A204.1 (cell line): ENCODE results near the gene FRMPD2.
"Not testable (repeated sequence)": the region's sequence is repeated elsewhere in the genome, so short reads cannot be mapped to it uniquely, and the experiment has no call there.

Source experiments
- FAIRE-seq: peaks from 2 replicates; lab custom pipeline; 2012; peaks lifted over from hg19 to GRCh38; lab: Jason Lieb, UNC

The FRMPD2 gene

DNA sequence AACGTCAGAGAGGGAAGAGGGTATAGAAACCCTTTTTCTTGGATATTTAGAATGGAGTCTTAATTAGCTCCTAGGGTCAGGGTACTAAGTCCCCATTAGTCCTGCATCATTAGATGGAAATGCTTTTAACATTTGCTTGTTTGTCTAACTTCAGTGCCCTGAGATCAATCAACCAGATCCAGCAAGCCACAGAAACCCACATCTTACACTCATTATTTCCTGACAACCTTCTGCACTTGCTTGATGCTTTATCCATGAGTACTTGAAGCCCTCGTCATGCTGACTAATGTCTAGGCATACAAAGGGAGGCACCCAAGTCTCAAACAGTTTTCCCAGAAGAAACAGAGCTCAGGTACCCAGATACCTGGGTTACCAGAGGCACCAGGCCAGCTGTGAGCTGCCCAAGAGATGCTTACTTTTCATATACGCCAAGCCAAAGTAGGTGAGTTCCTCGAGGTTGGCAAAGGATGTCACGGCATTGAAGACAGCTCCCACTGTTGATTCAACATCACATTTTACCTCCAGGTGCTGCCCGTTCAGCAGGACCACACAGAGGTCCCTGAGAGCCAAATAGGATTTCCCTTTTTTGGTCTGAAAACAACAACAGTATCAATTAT lies 42.7 kb downstream of the FRMPD2 start:
- no peak for FAIRE-seq

DNA sequence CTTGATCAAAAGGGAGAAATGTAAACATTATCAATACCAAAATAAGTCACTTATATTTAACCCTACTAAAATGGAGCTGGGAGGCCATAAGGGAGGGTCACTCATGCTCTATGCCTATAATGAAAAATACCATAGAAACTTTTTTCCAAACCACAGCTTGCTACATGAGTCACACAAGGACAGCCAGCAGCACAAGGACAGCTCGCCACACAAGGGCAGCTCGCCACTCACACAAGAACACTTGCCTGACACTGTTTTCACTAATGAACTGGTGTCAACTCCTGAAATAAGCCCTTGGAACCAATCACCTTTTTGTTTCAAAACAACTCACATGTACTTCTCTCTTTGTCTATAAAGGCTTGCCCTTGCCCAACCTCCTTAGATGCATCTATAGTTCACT lies 43.3 kb downstream of the FRMPD2 start:
- no peak for FAIRE-seq

DNA sequence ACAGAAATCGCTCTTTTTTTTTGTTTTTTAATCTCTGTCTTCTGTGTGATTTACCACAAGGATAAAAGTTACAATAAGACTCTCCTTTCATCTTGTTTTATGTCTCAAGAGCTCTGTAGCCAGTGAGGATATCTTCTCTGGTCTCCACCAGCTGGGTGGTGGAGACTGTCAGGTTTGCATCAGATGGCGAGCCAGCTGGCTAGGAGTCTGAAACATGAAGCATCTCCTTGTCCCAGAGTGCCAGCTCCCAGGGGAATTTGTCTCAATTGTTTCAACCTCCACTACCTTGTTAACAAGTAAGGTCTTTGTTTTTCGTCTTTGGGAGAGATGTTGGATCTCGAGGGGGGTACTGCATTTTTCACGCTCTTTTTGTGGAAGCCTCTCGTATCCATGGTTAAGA lies 47.3 kb downstream of the FRMPD2 start:
- no peak for FAIRE-seq

DNA sequence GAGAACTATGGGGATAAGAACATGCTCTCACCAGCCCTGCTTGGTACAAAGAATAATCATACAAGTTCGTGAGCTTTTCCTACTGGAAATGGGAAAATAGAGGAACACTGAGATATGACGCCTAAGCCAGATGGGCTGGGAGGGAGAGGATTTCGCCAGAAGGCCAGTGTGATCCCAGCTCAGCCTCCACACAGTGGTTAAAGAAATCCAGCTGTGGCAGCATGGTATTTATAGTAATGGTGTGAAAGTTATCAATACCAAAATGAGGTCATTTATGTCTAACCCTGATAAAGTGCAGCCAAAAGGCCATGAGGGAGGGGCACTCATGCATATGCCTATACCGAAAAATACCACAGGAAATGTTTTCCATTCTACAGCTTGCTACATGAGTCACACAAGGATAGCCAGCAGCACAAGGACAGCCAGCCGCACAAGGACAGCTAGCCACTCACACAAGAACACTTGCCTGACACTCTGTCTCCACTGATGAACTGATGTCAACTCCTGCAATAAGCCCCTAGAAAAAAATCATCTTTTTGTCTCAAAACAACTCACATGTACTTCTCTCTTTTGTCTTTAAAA lies 49.4 kb downstream of the FRMPD2 start:
- FAIRE-seq, result no peak

DNA sequence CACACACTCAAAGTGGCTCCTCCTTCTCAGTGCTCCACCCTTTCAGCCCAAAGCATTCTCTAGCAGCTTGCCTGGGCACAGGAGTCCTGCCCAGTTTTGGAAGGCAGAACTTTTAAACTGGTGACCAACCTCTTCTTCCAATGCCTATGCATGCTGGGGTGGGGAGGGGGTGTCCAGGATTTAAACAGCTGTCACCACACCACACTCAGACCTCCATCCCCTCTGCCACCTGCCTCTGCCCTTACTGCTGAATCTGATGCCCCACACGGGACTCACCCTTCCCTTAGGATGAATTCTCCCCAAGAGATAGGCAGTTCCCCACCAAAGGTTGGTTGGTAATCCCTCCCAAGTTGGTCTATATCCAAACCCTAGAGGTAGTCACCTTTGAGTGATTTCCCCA lies 50.2 kb downstream of the FRMPD2 start:
- no peak for FAIRE-seq

DNA sequence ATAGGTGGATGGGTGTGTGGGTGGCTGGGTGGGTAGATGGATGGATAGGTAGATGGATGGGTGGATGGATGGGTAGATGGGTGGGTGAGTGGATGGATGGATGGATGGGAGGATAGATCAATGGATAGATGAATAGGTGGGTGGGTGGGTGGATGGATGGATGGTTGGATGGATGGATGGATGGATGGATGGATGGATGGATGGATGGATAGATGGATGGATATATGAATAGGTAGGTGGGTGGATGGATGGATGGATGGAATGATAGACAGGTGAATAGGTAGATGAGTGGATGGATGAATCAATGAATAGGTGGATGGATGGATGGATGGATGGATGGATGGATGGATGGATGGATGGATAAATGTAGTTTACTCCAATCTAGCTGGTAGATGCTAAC lies 52.7 kb downstream of the FRMPD2 start:
- no peak for FAIRE-seq

DNA sequence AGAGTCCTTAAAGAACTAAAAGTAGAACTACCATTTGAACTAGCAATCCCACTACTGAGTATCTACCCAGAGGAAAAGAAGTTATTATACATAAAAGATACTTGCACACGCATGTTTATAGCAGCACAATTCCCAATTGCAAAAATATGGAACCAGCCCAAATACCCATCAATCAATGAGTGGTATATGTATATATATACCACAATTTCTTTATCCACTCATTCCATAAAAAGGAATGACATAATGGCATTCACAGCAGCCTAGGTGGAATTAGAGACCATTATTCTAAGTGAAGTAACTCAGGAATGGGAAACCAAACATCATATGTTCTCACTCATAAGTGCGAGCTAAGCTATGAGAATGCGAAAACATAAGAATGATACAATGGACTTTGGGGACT lies 53.5 kb downstream of the FRMPD2 start:
- not testable (repeated sequence) for FAIRE-seq

DNA sequence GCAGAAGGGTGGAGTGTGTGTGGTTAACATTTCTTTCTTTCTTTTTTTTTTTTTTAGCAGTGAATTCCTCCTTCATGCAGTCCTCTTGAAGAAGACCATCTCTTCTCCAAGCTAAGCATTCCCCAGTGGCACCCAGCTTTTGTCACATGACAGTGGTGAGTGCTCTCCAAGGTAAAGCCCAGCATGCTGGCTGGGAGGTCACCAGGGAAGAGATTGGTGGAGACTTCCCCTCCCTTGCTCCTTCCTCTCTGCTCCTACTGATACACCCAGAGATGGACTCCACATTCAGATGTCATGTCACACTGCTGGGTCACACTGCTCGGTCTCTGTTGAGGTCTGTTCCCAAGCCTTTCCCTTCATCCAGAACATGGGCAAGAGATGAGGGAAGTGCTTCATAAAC lies 55.3 kb downstream of the FRMPD2 start:
- FAIRE-seq, result no peak

DNA sequence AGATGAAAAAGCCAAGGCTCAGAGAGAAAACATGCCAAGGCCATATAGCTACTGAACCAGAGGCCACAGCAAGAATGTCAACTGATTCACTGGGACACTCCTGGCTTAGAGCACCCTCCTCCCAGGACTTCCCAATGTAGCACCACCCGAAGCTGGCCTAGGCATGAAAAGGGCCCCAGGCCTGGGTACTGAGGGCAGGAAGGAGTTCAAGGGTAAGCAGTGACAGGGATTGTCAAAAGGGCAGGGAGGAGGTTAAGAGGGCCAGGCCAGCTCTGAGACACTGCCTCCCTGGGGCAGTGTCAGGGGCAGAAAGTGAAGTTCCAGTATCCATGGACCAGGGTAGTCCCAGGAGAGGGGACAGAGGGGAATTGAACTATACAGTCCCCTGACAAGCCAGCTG lies 57.8 kb downstream of the FRMPD2 start:
- no peak for FAIRE-seq

DNA sequence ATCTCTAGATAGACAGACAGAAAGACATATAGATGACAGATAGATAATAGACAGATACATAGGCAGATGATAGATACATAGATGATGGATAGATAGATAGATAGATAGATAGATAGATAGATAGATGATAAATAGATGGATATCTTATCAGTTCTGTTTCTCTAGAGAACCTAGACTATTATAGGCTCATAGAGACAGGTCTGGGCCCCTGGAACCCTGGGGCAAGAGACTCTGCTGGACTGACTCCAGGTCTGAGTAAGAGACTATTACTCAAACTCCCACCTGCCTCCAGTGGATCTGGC lies 58.3 kb downstream of the FRMPD2 start:
- no peak for FAIRE-seq

DNA sequence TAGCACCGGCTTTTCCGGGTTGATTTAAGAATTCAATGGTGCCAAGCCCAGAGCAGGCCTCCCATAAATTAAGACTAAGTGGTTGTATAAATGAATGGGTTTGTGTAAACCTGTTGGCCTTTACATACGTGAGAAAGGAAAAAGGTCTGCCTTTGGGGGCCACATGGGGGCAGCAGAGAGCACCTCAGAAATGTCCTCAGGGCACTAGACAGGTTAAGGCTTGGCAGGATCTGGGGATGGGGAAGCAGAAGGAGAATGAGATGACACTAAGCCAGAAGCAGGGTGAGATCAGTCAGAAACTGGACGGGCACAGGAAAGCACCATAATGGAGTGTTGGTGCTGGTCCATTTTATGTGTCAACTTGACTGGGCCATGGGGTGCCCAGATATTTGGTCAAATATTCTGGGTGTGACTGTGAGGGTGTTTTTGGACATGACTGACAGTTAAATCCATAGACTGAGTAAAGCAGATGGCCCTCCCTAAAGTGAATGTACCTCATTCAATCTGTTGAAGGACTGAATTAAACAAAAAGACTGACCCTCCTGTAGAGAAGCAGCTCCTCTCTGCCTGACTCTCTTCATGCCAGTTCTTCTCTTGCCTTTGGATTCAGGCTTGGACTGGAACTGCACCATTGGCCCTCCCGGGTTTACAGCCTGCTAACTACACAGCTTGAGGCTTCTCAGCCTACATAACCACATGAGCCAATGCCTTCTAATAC lies 58.9 kb downstream of the FRMPD2 start:
- FAIRE-seq, result no peak

DNA sequence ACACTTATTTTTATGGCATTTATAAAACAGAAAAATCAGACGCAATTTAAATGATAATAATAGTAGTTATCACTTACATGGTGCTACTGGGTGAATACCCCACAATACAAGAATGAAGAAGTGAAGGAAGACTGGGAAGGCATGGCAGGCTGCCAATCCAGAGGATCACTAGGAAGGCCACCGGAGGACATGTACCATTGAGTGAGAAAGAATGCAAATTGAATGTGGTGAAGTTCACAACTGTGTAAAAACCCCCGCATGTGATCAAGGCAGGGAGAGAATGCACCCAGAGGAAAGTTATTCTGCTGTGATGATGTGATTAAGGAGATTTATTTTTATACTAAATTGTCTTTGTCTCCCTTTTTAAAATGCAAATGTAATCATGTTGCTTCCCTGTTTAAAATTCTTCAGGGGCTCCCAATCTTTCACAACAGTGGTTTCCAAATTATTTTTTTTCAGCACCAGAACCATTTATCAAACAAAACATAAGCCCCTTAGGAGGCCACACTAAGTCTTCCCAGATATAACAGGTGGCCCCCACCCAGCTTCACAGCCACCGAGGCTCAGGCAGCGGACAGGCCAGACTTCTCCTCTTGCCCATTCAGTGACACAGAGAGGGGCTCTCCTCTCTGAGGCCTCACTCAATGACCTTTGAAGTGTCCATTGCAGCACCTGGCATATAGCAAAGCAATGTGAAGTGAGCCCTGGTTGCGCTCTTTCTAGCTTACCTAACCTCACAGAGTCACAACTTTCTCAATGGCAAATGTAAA lies 59.6 kb downstream of the FRMPD2 start:
- FAIRE-seq, result no peak

DNA sequence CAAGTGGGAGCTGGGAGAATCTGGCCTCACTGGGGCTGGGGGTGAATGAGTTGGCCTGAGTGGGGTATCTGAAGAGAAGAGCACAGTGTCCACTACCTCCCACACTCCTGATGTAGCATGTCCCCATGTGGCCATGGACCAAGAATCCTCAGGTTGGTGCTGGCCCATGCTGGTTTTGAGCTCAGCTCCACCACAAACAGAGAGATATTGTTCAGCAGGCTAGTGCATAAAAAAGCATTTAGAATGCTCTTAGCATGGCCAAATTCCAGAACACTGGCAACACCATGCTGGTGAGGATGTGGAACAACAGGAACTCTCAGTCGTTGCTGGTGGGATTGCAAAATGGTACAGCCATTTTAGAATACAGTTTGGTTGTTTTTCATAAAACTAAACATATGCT lies 61.4 kb downstream of the FRMPD2 start:
- no peak for FAIRE-seq

DNA sequence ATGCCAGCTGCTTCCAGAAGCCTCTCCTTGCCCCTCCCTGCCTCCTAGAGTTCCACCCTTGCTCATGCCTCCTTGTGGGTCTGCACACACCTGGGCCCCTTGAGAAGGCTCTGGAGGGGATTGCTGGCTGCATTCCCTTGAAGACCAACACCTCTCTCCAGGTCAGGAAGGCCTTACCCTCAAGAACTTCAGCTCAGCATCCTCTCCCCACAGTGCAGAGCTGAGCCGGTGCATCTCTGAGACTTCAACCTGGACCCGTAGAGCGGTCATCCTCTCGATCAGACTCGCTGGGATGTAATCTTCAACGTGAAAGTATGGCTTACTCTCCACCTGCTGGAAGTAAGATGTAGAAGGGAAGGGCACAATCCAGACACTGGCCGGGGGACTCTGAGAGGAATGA lies 62.7 kb downstream of the FRMPD2 start:
- no peak for FAIRE-seq

DNA sequence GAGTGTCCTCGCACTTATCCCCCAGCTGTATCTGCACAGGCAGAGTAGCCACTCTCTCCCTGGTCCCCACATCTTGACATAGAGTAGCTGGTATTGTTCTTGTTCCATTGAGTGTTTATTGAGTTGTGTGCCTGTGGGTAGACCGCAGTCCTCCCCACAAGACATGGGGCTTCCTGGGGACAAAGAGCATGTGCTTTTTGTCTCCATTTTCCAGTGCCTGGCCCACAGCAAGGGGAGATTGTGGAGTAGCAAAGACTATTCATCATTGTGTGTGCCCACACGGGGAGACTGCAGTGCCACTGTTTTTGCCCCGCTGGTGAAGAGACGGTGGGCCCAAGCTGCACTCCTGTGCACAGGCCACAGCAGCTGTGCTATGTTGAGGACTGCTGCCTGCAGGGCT lies 63.5 kb downstream of the FRMPD2 start:
- FAIRE-seq, result no peak

DNA sequence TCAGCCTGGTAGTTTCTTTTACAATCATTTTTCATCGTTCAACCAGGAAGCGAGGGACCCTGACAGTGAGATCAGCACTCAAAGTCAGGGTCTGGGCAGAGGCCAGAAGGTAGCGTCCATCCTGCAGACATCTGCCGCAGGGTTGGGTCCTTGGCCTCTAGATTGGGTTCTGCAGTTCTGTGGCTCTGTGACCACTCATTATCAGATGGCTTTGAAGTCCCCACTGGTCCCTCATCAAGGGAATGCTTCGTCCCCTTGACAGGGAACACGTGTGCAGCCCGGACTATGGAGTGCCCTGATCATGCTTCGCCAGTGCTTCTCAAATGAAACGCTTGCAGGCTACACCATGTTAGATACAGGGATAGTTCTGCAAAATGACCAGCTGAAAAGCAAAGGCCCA lies 64.1 kb downstream of the FRMPD2 start:
- FAIRE-seq, result no peak

DNA sequence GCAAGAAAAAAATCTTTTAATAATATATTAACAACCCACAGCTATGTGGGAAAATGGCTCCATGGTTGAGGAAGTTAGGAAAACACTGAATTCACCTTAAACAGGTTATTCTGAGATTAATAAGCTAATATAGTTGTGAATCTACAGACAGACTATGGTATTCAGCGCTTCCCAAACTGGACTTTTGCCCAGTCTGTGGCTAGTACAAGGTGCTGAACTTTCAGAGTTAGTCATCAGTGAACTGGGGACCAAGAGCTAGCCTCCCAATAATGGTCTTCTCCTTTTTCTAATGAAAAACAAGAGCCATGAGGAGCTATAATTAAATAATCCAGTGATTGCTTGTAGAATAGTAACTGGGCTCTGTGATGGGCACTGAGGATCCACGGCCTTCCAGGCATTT lies 65.3 kb downstream of the FRMPD2 start:
- no peak for FAIRE-seq

DNA sequence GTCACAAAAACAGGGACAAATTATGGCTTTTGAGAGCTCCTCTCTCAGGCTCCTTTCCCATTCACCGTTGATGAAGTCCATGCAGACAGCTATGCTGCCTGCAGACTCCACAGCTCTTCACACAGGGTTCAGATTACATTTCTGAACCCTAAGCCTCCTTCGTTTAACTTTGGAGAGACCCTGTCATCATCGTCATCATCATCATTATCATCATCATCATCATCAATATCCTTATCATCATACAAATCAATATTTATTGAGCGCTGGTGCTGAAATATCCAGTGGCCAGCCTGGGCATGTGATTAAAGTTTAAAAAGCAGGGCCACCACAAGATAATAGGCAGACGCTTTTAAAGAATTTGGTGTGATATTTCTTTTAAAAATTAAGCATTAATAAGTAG lies 66.6 kb downstream of the FRMPD2 start:
- FAIRE-seq, result no peak

DNA sequence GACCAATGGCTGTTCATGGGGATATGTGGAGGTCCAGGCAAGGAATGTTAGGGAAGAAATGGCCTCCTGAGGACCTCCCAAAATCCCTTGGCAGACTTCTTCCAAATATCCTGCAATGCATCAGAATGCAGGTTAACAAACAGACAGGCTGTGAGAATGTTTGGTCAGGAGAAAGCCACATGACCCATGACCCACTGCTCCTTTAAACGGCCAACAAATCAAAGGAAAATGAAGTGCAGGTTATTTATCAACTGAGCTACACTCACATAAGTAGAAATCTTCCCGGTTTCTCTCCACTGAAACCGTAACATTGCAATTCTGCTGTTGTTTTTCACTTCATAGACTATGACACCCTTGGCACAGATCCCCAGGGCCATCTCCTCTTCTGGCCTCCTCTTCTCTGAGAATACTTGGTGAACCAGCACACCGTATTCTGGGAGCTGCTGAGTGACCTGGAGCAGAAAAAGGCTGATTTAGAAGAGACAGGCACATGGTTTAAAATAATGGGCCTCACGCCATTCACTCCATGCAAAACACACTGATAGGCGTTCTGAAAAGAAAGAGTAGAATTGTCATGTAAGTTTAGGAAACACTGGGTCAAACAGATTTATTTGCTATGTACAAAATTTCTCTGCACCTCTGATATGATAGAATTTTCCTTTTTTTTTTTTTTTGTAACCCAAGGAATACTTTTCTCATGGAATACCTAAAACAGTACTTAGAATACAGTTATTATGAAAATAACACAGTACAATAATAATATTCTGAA lies 67.8 kb downstream of the FRMPD2 start:
- no peak for FAIRE-seq

DNA sequence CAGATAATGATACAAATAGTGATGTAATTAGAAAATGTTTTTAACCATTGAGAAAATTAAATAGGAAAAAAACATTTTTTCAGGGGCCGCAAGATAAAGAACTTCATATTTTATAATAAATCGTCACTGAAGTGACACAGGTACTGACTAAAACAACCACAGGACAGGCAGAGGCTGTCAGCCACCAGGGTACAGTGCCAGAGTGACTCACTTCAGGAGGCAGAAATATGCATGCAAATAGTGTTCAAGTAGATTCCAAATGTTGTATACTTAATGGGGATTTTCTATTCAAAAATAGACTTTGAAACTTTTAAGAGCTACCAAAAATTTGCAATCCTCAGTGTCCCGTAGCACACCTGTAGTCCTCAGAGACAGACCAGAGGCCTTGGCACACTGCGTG lies 68.6 kb downstream of the FRMPD2 start:
- FAIRE-seq, result no peak

DNA sequence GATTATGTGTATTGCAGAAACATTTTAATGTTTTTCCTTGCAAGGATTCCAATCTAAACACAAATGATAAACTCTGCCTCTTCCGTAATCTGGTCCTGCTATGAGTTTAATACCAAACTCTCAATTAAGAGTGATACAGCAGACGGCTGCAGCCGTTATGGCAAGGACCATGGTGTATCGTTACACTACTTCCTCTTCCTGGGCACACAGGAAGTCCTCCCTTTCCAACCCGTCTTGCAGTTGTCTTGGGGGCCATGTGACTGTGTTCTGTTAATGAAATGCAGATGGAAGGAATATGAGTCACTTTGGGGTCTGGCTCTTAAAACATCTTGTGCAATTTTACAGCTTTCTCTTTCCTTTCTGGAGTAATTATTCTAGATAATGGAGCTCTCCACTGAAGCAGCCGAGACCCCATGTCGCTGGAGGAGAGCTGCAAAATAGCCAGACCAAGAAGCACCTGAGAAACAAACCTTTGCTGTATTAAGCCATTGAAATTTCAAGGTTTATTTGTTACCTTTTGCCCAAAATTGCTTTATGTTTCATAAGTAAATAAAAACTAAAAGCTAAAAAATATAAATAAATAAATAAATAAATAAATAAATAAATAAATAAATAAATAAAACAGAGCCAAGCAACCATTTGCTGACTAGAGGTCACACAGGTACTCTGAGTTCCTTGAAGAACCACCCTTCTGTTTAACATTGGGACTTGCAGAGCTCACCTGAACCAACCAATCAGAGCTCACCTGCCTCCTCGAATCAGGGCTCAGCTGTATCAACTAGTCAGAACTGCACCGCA lies 74.7 kb downstream of the FRMPD2 start:
- FAIRE-seq, result no peak
